HG02943 (cell line): ENCODE measurements around the gene RAMP2.
"Not testable (repeated sequence)": the region's sequence is repeated elsewhere in the genome, so short reads cannot be mapped to it uniquely, and the experiment has no call there.

Source experiments
- ATAC-seq: cut with Tn5 transposase; IDR thresholded peaks from one replicate; pipeline ENCODE4 v1.9.1; 2021; ENCODE audit warnings: mild to moderate bottlenecking, low read depth, moderate library complexity; ENCODE audit not compliant: unreplicated experiment

The RAMP2 gene, protein sequence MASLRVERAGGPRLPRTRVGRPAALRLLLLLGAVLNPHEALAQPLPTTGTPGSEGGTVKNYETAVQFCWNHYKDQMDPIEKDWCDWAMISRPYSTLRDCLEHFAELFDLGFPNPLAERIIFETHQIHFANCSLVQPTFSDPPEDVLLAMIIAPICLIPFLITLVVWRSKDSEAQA

DNA sequence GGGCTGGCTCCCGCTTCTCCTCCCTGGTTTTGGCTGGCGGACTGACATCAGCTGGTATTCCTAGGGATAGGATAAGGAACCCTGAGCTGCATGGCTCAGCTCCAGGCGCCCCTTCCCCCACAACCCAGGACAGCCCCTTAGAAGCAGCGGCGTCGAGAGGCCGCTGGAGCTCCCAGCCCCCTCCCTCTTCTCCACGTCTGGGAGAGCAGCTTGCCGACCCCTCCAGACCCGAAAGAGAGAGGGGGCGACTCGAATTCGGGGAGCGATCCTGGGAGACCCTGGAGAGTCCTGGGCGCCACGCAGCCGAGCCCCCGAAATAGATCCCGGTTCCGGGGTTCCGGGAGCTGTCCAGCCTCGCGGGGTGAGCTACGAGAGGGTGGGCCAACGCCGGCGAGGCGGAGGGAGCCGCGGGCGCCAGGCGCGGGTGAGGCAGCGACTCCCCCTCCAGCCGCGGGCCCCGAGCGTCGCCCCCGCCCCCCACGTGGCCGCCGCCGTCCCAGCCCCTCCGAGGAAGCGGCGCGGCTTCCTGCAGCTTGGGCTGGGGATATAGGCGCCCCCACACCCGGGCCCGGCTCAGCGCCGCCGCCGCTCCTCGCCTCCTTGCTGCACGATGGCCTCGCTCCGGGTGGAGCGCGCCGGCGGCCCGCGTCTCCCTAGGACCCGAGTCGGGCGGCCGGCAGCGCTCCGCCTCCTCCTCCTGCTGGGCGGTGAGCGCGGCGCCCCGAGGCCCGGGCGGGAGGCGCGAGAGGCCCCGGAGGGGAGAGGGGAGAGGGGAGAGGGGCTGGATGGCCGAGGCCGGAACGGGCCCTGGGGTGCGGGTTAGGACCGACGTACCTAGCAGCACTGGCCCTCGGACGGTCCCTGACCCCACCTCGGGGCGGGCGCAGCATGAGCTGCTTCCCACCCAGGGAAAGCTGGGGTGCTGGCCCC lies at the start of gene RAMP2:
RAMP2 (plus strand) TSS at position 576 of the 930 bp plus-strand sequence; CDS start at position 611, 35 bp downstream.
- no peak for ATAC-seq

DNA sequence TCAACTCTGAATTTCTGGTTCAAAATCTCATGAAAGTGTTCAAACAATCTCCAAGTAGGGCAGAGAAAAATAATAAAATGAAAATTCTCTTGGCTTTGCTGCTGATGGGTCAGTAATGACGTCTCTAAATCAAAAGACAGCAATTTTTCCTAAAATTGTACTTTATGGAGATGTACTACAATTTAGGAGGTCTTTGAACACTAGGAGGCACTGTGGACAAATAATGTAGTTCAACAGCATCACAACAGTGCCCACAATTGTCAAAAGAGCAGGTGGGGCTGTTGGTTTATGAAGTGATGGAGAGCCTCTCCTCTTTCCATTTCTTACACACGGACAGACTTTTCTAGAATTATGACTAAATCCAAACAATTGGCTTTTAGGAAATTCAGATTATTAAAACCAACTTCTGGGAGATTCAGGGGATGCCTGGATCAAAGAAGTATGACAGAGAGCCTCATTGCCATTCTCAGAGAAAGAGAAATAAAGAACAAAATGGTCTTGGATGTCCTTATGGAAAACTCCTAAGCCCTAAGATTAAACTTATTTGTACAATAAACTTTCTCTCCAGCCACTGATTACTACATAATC lies 39.9 kb upstream of the RAMP2 start:
- no peak for ATAC-seq

DNA sequence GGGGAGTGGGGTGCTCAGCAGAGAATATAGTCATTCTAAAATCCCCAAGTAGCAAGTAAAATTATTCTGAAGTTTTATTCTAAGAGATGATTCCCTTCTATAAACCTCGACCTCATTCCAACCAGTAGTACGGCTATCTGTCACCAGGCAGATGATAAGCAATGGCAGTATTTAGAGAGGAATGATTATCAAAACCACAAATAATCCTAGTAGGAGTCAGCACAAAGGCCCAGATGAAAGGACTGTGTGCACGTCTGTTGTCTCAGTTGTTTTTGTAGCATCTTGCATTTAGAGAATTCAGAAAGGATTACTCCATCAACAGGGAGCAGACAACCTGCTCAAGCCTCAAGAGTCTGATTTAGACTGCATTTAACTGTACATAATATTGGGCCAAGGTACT lies 37.4 kb upstream of the RAMP2 start:
- no peak for ATAC-seq

DNA sequence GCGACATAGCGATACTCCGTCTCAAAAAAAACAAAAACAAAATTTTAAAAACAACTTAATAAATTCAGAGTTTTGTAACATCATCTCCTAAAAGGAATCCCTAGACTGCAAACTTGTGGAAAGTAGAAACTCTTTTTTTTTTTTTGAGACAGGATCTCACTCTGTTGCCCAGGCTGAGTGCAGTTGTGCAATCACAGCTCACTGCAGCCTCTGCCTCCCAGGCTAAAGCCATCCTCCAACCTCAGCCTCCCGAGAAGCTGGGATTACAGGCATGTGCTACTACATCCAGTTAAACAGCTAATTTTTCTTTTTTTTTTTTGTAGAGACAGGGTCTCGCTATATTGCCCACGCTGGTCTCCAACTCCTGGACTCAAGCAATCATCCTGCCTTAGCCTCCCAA lies 35.9 kb upstream of the RAMP2 start:
- ATAC-seq = no peak

DNA sequence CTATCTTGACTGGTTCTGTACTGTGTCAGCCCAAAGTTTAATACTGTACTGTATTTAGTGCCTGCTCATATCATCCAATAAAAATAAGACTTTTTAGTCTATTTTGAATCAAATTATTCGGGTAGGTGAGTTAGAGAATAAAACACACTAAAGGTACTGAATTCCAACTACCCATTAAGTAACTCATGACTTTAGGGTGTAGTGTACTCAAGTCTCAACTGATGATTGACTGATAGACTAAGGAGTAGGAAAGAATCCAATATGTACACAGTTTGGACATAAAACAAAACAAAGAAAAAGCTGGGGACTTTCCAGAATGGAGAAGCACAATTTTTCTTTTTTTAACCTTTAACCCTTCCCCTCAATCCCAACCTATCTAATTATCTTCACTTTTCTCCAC lies 20.3 kb upstream of the RAMP2 start:
- ATAC-seq = no peak

DNA sequence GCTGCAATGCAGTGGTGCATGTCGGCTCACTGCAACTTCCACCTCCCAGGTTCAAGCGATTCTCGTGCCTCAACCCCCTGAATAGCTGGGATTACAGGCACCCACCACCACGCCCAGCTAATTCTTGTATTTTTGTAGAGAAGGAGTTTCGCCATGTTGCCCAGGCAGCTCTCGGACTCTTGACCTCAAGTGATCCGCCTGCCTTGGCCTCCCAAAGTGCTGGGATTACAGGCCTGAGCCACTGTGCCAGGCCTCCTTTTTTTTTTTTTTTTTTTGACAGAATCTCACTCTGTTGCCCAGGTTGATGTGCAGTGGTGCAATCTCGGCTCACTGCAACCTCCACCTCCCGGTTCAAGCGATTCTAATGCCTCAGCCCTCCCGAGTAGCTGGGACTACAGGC lies 18.1 kb upstream of the RAMP2 start:
- ATAC-seq = not testable (repeated sequence)

DNA sequence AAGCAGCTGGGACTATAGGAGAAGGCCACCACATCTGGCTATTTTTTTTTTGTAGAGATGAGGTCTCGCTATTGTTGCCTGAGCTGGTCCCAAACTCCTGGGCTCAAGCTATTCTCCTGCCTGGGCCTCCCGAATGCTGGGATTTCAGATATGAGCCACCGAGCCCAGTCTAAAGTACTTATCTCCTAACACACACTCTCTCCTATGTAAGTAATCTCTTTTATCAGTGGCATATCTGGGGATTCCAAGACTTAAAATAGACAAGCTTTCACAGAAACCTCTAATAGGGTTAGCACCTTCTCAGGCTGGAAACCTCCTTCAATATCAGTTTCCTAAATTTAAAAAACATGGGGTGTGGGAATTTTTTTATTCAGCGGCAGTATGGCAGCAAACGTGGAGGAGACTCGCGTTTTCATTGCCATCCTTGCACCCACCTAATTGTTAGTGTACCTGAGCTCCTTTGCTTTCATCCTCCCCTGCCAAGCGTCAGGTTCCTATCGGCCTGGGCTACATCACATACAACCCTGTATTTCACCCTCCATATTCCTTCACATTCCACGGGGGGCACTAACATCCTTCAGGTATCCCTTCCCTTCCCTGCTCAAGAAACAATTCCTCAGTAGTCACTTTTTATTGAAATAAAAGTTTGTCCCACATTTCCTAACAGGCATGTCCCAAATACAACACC lies 17.3 kb upstream of the RAMP2 start:
- no peak for ATAC-seq

DNA sequence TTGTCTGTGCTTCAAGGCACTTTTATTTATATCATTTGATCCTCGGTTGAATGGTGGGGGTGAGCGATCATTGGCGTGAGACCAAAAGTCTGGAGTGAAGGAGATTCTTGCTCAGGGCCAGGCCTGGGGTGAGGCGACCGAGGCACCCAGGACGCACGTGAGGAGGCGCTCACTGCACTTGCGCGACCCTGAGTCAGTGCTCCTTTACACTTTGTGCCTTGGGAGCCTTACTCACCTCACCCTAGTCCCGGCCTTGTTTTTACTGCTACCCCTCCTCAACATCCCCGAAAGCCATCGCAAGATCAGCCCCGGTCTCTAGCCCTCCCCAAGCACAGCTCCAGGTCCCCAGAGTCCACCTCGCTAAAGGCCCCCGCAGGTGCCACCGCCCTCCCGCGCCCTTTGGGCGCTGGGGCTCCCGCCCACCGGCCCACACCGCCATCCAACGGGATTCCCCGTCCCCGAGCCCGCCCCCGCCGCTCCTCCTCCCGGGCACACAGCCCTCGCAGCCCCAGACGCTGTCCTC lies 16.7 kb upstream of the RAMP2 start:
- ATAC-seq = no peak

DNA sequence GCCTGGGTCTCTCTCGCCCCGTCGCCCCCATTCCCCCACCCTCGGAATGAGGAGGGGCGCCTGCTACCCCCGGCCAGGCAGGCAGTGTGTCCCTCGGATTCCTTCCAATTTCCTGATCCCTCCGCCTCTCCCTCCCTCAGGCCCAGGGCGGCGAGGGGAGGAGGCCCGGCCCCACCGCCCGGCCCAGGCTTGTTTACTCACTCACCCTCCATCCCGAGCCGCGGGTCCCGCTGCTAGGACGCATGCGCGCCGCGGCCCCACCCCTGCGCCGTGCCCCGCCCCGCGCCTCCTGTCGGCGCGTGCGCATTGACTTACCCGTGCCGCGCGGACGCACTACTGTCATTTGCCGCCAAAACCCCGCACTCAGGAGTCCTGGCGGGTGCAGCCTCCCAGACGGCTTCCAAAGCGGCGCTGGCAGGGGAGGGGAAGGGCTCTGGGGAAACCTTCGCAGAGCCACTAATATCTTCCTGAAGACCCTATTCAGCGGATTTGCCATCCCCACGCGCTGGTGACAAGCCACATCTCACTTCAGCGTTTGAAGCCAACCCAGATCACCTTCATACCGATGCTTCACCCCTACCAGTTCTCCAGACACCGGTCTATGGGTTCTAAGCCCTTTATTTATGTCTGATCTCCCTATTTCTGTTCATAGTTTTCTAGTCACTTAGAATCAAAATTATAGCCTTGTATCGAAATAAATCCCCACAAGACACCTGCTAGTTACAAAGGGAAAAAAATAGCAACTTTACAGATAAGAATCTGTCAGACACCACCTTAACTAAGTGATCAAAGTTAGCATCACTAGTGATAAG lies 16.0 kb upstream of the RAMP2 start, which contains the start of gene EZH1:
EZH1 (minus strand) TSS at position 235 of the 812 bp plus-strand sequence. CDS start 16,099 bp downstream, outside the sequence.
- ATAC-seq = no peak

DNA sequence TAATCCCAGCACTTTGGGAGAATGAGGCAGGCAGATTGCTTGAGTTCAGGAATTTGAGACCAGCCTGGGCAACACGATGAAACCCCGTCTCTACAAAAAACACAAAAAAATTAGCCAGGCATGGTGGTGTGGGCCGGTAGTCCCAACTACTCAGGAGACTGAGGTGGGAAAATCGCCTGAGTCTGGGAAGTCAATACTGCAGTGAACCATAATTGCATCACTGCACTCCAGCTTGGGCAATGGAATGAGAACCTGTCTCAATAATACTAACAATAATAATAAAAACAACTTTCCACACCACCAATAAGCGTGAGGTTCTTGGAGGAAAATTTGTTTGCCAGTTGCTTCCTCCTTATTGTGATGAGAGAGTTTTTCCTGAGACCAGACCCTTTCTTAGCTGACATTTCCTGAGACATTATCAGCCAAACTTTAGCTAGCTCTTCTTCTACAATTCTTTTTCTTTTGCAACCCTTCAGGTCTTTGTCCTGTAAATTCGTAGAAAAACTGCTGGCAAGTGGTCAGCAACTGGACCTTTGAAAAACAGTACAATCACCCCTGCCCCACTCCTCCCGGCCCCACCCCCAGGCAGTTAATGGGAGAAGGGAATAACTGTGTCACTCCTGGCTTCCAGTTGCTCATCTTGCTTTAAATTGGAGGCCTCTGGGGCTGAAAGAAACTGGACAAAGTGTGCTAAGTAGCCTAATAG lies 12.7 kb upstream of the RAMP2 start:
- ATAC-seq = no peak

DNA sequence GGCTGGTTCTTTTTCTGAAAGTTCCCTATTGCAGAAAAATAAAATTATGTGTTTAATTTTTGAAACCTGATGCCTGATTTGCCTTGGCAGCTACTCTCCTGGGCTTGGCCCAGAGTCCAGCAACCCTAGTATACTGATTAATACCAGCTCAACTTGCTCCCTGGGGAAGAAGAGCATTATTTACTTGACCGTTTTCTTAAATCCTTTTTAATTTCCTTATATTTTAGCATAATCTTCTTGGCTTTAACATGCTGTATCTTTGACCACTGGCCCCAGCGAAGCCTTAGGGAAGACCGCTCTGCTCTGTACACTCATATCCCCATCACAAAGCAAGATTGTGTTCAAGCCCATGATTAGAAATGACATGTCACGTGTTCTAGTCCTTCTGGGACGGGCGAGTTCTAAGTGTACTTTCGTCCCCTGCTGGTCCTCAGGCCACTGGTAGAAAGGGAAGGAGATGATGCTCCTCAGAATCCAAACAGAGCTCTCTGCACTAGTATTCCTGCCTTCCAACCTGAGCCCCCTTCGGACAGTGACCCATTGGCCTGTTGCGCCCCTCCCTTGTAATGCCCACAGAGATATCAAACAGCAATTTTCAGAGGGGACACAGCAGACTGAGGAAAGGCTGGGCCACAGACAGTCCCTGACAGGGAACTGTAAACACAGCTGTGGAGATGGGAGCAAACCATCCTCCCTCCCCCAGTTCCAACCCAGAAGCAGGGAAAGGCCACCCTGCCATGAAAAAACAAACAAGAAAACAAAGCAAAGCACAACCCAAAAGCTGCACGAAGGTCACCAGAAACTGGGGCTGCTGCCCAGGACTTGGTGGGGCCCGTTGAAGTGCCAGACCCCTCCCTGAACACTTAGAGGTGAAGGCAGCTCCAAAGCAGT lies 11.9 kb upstream of the RAMP2 start:
- no peak for ATAC-seq

DNA sequence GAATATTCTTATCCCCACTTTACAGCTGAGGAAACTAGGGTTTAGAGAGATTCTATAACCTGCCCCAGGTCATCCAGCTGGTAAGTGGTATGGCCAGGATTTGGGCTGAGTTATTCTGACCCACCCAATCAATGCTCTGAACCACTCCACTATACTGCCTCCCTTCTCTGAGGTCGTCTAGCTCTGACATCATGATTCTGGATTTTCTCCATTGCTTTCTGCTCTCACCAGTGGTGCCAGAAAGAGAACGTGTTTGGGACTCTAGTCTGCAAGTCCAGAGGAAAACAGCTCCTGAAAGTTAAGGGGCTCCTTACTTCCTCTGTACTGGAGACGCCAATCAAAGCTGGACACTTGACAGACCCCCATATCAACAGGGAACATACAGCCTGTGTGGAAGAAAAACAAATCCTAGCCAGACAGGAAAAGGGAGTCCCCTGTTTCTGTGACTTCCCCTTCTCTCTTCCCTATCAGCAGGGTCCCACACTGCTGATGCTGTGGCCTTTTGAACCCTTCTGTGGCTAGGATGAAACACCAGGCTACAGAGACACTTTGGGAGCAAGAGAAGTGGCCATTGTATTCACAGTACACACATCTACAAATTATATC lies 10.2 kb upstream of the RAMP2 start:
- ATAC-seq = no peak

DNA sequence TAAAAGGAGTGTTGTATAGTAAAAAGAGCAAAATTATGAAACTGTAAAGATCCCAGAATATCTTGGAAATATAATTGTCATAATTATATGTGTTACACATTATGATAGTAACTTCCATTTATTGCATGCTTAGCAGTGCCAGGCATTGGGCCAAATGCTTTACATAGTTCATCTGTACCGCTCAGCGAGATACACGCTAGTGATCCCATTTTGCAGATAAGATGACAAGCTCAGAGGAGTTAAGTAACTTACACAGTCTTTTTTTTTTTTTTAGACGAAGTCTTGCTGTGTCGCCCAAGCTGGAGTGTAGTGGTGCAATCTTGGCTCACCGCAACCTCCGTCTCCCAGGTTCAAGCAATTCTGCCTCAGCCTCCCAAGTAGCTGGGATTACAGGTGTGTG lies 9.4 kb upstream of the RAMP2 start:
- no peak for ATAC-seq

DNA sequence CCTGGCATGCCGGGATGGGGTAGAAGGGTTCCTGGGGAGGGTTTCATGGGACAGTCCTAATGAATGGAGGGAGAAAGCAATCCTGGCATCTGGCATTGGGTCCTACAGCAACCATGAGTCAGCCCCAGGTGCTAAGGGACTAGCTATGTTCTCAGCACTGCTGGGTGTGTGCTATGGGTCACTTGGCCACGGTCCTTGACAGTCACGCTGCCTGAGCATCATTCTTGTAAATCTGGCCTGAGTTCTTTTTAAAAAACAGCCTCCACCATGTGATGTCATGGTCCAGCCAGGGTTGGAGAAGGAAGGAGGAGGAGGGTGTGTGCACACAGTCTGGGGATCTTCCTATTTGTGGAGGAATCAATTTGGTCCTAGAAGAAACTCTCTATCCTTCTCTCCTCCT lies 6.2 kb upstream of the RAMP2 start:
- ATAC-seq = no peak

DNA sequence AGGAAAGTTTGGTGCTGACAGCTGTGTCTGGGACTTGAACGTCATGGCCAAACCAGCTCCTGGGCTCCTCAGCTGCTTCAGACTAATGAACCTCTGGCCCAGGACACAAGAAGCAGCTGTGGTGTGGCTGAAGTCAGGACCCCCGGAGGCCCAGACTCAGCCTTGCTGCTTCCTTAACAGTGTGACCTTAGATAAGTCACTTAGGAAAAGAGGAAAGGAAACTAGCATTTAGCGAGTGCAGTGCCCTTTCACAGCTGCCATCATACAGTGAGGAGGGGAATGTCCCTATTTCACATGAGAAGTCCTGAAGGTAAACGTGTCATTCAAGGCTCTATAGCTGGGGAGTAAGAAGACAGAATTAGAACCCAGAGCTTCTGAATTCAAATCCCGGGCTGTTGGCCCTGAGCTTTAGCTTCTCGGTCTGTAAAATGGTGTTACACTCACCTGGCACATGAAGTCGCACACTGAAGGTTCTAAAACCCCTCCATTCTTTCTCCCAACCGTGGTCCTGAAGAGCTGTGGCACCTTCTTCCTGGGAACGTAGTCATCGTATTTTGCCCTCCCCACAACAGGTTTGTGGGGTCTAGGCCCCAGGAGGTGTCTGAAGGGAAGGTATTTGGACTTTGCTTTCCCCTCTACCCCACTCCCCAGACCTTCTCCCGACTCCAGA lies 910 bp upstream of the RAMP2 start:
- ATAC-seq = no peak

DNA sequence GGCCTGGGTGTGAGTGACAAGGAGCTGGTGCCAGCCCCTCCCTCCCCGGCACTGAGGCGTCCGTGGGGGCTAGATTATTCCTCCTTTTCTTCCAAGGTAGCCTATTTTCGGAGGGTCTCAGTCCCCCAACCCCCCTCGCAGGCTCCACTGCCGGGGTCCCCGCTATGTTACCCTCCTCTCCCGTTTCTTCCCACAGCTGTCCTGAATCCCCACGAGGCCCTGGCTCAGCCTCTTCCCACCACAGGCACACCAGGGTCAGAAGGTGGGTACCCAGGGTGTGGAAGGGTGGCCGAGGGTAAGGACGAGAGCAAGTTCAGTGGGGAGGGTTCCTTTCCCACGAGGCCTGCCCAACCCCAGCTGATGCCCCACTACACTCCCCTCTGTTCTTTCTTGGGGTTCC lies 611 bp downstream of the RAMP2 start:
- ATAC-seq = no peak

DNA sequence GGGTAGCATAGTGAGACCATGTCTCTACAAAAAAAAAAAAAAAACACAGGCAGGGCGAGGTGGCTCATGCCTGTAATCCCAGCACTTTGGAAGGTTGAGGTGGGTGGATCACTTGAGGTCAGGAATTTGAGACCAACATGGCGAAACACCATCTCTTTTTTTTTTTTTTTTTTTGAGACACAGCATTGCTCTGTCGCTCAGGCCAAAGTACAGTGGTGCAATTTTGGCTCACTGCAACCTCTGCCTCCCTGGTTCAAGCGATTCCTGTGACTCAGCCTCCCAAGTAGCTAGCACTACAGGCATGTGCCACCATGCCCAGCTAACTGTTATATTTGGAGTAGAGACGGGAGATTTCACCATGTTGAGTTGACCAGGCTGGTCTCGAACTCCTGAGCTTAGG lies 5.1 kb downstream of the RAMP2 start:
- no peak for ATAC-seq
